Upper lobe of left lung (tissue), 4 donors: ENCODE data around the gene COMMD2.

Source experiments
- POLR2A ChIP-seq, 4 donors: fragments of 450-650 bp; IDR thresholded peaks; one replicate each; pipeline ENCODE4 v1.5.1; 2016 to 2017; ENCODE audit warnings: antibody characterized with exemption in 4 of 4, mild to moderate bottlenecking in 2 of 4
- POLR2AphosphoS5 ChIP-seq, 2 donors: sonication (generic); formaldehyde crosslinking; IDR thresholded peaks; one replicate each; pipeline ENCODE4 v1.5.1; 2017; ENCODE audit warnings: antibody characterized with exemption in 2 of 2
- TF ChIP-seq, protein P1 (sequence below), 6 experiments: fragments of 450-650 bp in 4 of 6; fragments of 200-600 bp in 2 of 6; sonication (generic) in 2 of 6; IDR thresholded peaks; one replicate each; pipeline ENCODE4 v1.5.1; 2016 to 2019; ENCODE audit warnings: antibody characterized with exemption in 6 of 6

DNA sequence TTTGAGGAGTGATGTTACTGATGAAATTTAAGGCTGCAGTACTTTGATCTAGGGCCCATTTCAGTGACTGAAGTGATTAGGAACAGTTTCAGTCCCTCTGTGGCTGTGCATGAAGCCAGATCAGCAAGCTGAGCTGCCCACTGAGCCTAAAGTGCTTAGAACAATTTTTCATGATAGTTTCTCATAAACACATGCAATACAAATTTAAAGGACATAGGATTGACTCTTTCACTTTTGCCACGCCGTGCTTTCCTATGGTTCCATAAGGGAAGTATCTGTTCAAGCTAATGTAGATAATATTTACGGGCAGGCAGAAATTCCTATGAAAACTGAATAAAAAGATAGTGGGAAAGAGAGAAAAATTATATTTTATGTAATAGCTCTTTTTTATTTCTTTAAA lies 29.5 kb upstream of the COMMD2 start:
- TF ChIP-seq POLR2AphosphoS5 (IDR thresholded peaks at IDR 0.05) (no peak), POLR2A (IDR thresholded peaks at IDR 0.05) (no peak)
- TF ChIP-seq, protein P1, sequence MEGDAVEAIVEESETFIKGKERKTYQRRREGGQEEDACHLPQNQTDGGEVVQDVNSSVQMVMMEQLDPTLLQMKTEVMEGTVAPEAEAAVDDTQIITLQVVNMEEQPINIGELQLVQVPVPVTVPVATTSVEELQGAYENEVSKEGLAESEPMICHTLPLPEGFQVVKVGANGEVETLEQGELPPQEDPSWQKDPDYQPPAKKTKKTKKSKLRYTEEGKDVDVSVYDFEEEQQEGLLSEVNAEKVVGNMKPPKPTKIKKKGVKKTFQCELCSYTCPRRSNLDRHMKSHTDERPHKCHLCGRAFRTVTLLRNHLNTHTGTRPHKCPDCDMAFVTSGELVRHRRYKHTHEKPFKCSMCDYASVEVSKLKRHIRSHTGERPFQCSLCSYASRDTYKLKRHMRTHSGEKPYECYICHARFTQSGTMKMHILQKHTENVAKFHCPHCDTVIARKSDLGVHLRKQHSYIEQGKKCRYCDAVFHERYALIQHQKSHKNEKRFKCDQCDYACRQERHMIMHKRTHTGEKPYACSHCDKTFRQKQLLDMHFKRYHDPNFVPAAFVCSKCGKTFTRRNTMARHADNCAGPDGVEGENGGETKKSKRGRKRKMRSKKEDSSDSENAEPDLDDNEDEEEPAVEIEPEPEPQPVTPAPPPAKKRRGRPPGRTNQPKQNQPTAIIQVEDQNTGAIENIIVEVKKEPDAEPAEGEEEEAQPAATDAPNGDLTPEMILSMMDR (IDR thresholded peaks at IDR 0.05): no peak
